GM12878 (cell line): Measurements from ENCODE around the gene SLC25A45. TPM values are rescaled to one million over a fixed set of nuclear protein-coding genes. Genes with fewer than 3 reads are reported as not detected.

Experiments used
- BCL11A ChIP-seq: IDR thresholded peaks from 2 replicates; pipeline ENCODE4 v1.6.1; 2011; ENCODE audit warnings: low read depth, low read length
- BMI1 ChIP-seq: fragments of 450-650 bp; IDR thresholded peaks from 2 replicates; pipeline ENCODE4 v1.6.1; 2016; ENCODE audit warnings: mild to moderate bottlenecking, moderate library complexity, borderline replicate concordance
- CBX5 ChIP-seq: sonication (generic); IDR thresholded peaks from 2 replicates; pipeline ENCODE4 v1.6.1; 2016; ENCODE audit warnings: low read depth, moderate library complexity, mild to moderate bottlenecking, inconsistent platforms
- CHD1 ChIP-seq: IDR thresholded peaks from 2 replicates; pipeline ENCODE4 v1.6.1; 2012; ENCODE audit warnings: low read depth, low read length, improper control_type of control experiment
- MEF2B ChIP-seq: fragments of 450-650 bp; IDR thresholded peaks from 2 replicates; pipeline ENCODE4 v1.6.1; 2018; ENCODE audit warnings: mild to moderate bottlenecking, moderate library complexity; ENCODE audit not compliant: partially characterized antibody, poor library complexity, severe bottlenecking
- PAX5 ChIP-seq: IDR thresholded peaks from 2 replicates; pipeline ENCODE4 v1.6.1; 2011; ENCODE audit warnings: low read depth, low read length, borderline replicate concordance
- PRDM15 ChIP-seq: fragments of 450-650 bp; formaldehyde crosslinking; IDR thresholded peaks from 2 replicates; pipeline ENCODE4 v1.4.0; 2020; ENCODE audit warnings: mild to moderate bottlenecking, moderate library complexity
- SIN3A ChIP-seq: IDR thresholded peaks from 2 replicates; pipeline ENCODE4 v1.6.1; 2012; ENCODE audit warnings: low read depth, low read length, improper control_type of control experiment
- SMAD1 ChIP-seq: fragments of 450-650 bp; IDR thresholded peaks from 2 replicates; pipeline ENCODE4 v1.6.1; 2018; ENCODE audit warnings: mild to moderate bottlenecking, low read depth; ENCODE audit not compliant: partially characterized antibody
- TBL1XR1 ChIP-seq: IDR thresholded peaks from 2 replicates; pipeline ENCODE4 v1.6.1; 2012; ENCODE audit warnings: low read depth, low read length, improper control_type of control experiment
- TCF12 ChIP-seq: IDR thresholded peaks from 2 replicates; pipeline ENCODE4 v1.6.1; 2011; ENCODE audit warnings: low read depth, mild to moderate bottlenecking, low read length
- ZBED1 ChIP-seq: IDR thresholded peaks from 2 replicates; pipeline ENCODE4 v1.6.1; 2016; ENCODE audit warnings: borderline replicate concordance
- ZBTB11 ChIP-seq: fragments of 450-650 bp; formaldehyde crosslinking; IDR thresholded peaks from 2 replicates; pipeline ENCODE4 v1.5.0; 2022; ENCODE audit warnings: mild to moderate bottlenecking, missing genetic modification characterization
- polyA plus RNA-seq, 11 experiments: library from polyadenylated mRNA; depleted of rRNA in 4 of 11; unstranded in 6 of 11; stranded (reverse) in 5 of 11; fragments of >200 nt; fragmentation: Nextera tagmentation in 4 of 11; fragmentation: Illumina TruSeq in 1 of 11; extraction: Ambion mirVana in 4 of 11; extraction: Trizol in 1 of 11; gene quantifications; 1 replicate in 1 of 11; 2 replicates in 10 of 11; pipeline versions ENCODE4 v1.2.1 to v1.2.3, GENCODE V29; 2011 to 2016; ENCODE audit warnings: inconsistent platforms in 2 of 11, missing spikeins in 2 of 11, low read depth in 1 of 11
- total RNA-seq, 4 experiments: library from RNA; depleted of rRNA in 3 of 4; stranded (reverse); fragments of >200 nt in 3 of 4; fragmentation: Illumina TruSeq in 1 of 4; extraction: Trizol in 1 of 4; gene quantifications; 2 replicates each; pipeline versions ENCODE4 v1.2.1 to v1.2.3, GENCODE V29; 2013 to 2021

Gene SLC25A45
- total and polyA plus RNA-seq, 10 of the 15 experiments (the other 5 are each of a cell fraction or from before 2014, with no cell fraction given) = 4.1 to 35.2 (median 20.3) TPM

GRCh38 chr11:65423516-65424204 lies 41.2 kb upstream of the SLC25A45 start (continued):
- peak; percentile 34; the same call in 1 of the 2 replicates for TF ChIP-seq ZBTB11 (CRISPR knock-in tag)
- TF ChIP-seq MEF2B = no peak
- TF ChIP-seq CBX5 = no peak
- peak; percentile 52; the same call in 1 of the 2 replicates for TF ChIP-seq ZBED1
- peak; percentile 9; the same call in 1 of the 2 replicates for TF ChIP-seq PRDM15 (CRISPR knock-in tag)
- TF ChIP-seq SIN3A = 0 out of 2 replicates have a peak, but pooled peaks have one; percentile 9
- peak; percentile 83 for TF ChIP-seq CHD1
- TF ChIP-seq BMI1 = peak; percentile 24
- TF ChIP-seq TBL1XR1 = peak; percentile 16
- TF ChIP-seq PAX5 = 0 out of 2 replicates have a peak, but pooled peaks have one; percentile 5
- TF ChIP-seq SMAD1 = peak; percentile 34
- no peak for TF ChIP-seq TCF12
- TF ChIP-seq BCL11A = 0 out of 2 replicates have a peak, but pooled peaks have one; percentile 40
